ENCODE results near the gene UNC5B. TPM values are rescaled to one million over a fixed set of nuclear protein-coding genes. Genes with fewer than 3 reads are reported as not detected.

Gene UNC5B
- total RNA-seq, 4 donors from 2014 or later: 3.3 to 7.0 (median 5.9) TPM

DNA sequence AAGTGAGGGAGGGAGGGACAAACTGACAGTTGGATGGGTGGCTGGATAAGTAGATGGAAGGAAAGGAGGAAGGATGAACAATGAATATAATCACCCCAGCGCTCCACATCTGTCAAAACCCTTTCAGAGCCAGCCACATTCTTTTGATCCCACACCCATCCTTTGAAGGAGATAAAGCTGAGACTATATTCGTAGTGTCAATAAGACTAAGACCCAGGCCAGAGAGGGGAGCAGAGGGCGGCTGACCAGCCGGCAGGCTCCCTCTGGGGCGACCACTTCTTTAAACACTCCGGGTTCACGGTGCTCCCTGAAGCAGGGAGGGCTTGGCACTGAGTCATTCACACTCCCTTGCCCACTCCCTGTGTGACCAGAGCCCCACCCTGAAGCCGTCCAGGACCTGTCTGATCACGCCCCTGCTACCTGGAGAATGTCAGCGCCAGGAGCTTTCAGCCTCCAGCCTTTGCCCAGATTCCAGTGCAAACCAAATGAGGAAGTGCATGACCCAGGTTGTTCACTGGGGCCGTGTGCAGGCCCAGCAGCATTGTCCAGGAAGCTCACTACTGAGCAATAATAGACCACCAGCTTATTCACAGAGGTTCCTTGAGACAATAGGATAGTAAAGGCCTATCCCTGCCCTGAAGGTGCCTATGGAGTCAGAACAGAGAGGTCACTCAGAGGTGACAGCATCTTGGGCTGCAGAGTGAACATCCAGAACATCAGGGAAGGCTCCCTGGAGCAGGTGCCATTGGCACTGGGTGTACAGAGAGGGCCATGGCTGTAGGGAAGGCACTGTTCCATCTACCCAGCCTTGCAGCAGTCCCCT lies 34.4 kb downstream of the UNC5B start:
- Histone ChIP-seq H3K27ac (peak overlapping the region in 1 of 4 donors; percentile 51), H3K4me3 (no peak overlapping the region), H3K9me3 (no peaks in the 10 kb centered on the region), H3K36me3 (no peaks in the 10 kb centered on the region), H3K27me3 (no peaks in the 10 kb centered on the region), H3K4me1 (peaks cover 0 to 55% (median 26%) of the 10 kb centered on the region in 4 donors)
- no peak for TF ChIP-seq EP300 (IDR thresholded peaks at IDR 0.05)
- TF ChIP-seq, protein P1, sequence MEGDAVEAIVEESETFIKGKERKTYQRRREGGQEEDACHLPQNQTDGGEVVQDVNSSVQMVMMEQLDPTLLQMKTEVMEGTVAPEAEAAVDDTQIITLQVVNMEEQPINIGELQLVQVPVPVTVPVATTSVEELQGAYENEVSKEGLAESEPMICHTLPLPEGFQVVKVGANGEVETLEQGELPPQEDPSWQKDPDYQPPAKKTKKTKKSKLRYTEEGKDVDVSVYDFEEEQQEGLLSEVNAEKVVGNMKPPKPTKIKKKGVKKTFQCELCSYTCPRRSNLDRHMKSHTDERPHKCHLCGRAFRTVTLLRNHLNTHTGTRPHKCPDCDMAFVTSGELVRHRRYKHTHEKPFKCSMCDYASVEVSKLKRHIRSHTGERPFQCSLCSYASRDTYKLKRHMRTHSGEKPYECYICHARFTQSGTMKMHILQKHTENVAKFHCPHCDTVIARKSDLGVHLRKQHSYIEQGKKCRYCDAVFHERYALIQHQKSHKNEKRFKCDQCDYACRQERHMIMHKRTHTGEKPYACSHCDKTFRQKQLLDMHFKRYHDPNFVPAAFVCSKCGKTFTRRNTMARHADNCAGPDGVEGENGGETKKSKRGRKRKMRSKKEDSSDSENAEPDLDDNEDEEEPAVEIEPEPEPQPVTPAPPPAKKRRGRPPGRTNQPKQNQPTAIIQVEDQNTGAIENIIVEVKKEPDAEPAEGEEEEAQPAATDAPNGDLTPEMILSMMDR (IDR thresholded peaks at IDR 0.05): no peak
- no peak for TF ChIP-seq POLR2A (IDR thresholded peaks at IDR 0.05)
- WGBS, 2 donors: 51 to 70% methylated on average over 10 to 11 of the region's 11 CpGs
- no peak for DNase-seq (ENCODE audit: low spot score in 2 of 2)

DNA sequence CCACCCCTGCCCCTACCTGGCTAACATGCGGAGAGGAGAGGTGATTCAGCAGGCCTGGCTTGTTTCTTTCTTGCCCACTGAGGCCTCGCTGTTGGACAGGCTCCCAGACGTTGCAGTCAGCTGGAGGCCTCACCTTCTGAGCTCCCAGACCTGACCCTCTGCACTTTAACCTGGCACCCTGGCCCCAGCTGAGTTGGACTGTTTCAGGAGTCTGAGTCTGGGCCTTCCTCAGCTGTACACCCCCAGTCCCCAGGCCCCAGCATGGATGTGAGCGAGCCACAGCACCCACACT lies 35.0 kb downstream of the UNC5B start:
- WGBS, 2 donors: 68 to 70% methylated on average over 4 of the region's 4 CpGs
- Histone ChIP-seq H3K4me1 (peaks cover 0 to 49% (median 26%) of the 10 kb centered on the region in 4 donors), H3K27me3 (no peaks in the 10 kb centered on the region), H3K27ac (peak overlapping the region in 1 of 4 donors; percentile 51), H3K4me3 (no peak overlapping the region), H3K36me3 (no peaks in the 10 kb centered on the region), H3K9me3 (no peaks in the 10 kb centered on the region)
- no peak for DNase-seq (ENCODE audit: low spot score in 2 of 2)
- no peak for TF ChIP-seq POLR2A (IDR thresholded peaks at IDR 0.05)
- TF ChIP-seq, protein P1 (IDR thresholded peaks at IDR 0.05): no peak

DNA sequence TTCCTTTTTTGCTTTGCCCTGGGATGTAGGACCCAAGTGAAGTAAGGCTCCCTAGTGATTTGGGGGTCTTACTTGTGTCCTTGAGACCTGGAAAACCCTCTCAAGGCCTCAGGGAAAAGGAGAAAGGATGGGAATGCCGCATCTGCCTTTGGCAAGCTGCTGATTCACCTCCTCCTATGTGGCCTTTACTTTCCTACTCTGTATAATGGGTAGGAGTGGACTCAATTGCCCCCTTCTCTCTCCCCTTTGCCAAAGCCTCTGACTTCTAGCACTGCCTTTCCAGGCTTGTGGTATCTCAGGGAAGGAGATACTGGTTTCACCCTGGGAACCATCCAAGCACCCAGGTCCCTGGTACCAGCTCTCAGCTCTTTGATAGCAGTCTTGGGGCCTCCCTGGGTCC lies 35.4 kb downstream of the UNC5B start:
- no peaks in the 10 kb centered on the region for H3K27me3 ChIP-seq
- WGBS, 2 donors: 95 to 100% methylated on average over 1 of the region's 1 CpG

DNA sequence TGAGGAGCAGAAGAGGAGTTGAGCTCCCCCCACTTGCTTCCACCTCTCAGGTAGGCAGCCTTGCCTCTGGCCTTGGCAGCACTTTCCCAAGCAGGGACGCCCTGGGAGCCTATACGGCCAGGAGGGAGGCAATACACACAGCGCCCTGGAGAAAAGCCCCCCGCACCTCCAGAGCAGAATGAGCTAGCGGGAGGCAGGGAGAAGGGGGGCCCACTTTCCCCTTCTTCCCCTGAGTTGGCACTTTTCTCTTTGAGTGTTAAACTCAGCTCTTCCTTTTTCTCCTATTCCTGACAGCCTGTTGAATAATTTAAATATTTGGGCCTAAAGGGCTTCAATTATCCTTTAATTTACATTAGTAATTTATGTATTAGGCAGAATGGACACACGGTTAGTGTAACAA lies 35.8 kb downstream of the UNC5B start:
- Histone ChIP-seq H3K27me3 (no peaks in the 10 kb centered on the region), H3K4me1 (peaks cover 0 to 42% (median 25%) of the 10 kb centered on the region in 4 donors), H3K4me3 (no peak overlapping the region), H3K27ac (no peak overlapping the region), H3K36me3 (no peaks in the 10 kb centered on the region), H3K9me3 (no peaks in the 10 kb centered on the region)
- TF ChIP-seq EP300 (IDR thresholded peaks at IDR 0.05) (no peak), POLR2A (IDR thresholded peaks at IDR 0.05) (no peak)
- TF ChIP-seq, protein P1 (IDR thresholded peaks at IDR 0.05): no peak
- DNase-seq (ENCODE audit: low spot score in 2 of 2): no peak
- 78 to 79% methylated on average over 6 of the region's 6 CpGs for WGBS, 2 donors

More for the DNA sequence above, 35.4 kb downstream of the UNC5B start:
- DNase-seq (ENCODE audit: low spot score in 2 of 2): no peak
- H3K27ac ChIP-seq: peak overlapping the region in 1 of 4 donors; percentile 51
- TF ChIP-seq EP300 (IDR thresholded peaks at IDR 0.05) (no peak), POLR2A (IDR thresholded peaks at IDR 0.05) (no peak)
- H3K4me1 ChIP-seq: peaks cover 0 to 45% (median 26%) of the 10 kb centered on the region in 4 donors
- no peak overlapping the region for H3K4me3 ChIP-seq
- no peaks in the 10 kb centered on the region for H3K9me3 ChIP-seq
- no peaks in the 10 kb centered on the region for H3K36me3 ChIP-seq

DNA sequence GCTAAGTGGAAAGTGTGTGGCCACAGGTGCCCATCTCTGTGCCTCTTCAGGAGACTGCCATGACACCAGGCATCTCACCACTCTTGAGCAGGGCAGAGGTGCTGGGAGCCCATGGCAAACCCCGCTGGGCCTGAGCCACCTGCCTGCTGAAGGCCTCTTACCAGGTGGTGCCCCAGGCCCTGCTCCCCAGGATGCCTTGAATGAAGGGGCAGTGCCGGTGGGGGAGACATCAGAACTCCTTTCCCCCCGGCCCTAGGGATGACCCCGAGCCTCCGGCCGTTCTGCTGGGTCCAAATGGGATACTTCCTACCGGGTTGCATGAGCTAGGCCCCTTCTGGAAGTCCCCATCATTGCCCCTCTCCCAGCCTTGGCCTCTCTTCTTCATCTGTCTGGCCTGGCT lies 37.6 kb downstream of the UNC5B start:
- no peaks in the 10 kb centered on the region for H3K36me3 ChIP-seq
- no peaks in the 10 kb centered on the region for H3K27me3 ChIP-seq
- no peak overlapping the region for H3K4me3 ChIP-seq
- no peaks in the 10 kb centered on the region for H3K9me3 ChIP-seq
- TF ChIP-seq EP300 (IDR thresholded peaks at IDR 0.05) (no peak), POLR2A (IDR thresholded peaks at IDR 0.05) (no peak)
- TF ChIP-seq, protein P1 (IDR thresholded peaks at IDR 0.05): no peak
- H3K27ac ChIP-seq: no peak overlapping the region
- no peak for DNase-seq (ENCODE audit: low spot score in 2 of 2)
- WGBS, 2 donors: 74 to 85% methylated on average over 5 to 7 of the region's 7 CpGs
- peaks cover 0 to 24% (median 10%) of the 10 kb centered on the region in 4 donors for H3K4me1 ChIP-seq

Measured in tibial nerve (tissue), 4 donors.